Measurements from ENCODE around the gene CLCN7. TPM values are rescaled to one million over a fixed set of nuclear protein-coding genes. Genes with fewer than 3 reads are reported as not detected.

The CLCN7 gene
- total RNA-seq, 1 donor: 58.2 TPM

DNA sequence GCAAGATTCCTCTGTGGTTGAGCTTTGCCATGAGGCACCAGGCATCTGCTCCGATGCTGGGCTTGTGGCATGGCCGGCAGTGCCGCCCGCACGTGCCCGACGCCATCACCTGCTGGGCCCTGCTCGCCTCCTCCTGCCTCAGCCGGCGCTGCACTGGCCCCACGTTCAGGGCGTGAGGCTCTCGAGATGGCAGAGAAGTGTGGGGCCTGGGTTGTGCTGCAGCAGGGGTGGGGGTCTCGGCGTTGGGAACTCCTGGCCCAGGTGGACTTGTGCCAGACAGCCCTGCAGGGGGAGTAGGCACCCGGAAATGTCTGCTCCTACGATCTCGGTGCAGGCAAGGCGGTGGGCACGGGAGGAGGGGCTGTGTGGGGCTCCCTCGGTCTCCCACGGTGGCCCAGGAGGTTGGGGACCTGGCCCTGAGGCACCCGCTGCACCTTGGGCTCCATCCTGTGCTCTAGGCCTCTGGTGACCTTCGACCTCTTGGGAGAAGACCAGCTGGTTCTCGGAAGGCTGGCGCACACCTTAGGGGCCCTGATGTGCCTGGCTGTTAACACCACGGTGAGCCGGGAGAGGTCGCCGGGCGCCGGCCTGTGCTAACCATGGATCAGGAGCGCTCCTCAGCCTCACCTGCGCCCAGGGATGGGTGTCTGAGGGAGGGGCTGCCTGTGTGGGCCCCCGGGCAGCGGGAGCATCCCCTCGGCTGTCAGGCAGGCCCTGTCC is 31.8 kb upstream of the CLCN7 start:
- Histone ChIP-seq H3K4me1 (ENCODE audit: insufficient read depth, low read length) (no peaks in the 10 kb centered on the region), H3K4me3 (ENCODE audit: low read length) (no peak overlapping the region), H3K9me3 (ENCODE audit: low read depth, low read length) (no peaks in the 10 kb centered on the region), H3K27me3 (ENCODE audit: insufficient read depth, low read length) (no peaks in the 10 kb centered on the region)

- Histone ChIP-seq H3K27me3 (ENCODE audit: insufficient read depth, low read length) (no peaks in the 10 kb centered on the region), H3K4me1 (ENCODE audit: insufficient read depth, low read length) (no peaks in the 10 kb centered on the region), H3K9me3 (ENCODE audit: low read depth, low read length) (no peaks in the 10 kb centered on the region), H3K4me3 (ENCODE audit: low read length) (no peak overlapping the region)
These were observed 31.1 kb upstream of the CLCN7 start for GRCh38 chr16:1505912-1506311.

DNA sequence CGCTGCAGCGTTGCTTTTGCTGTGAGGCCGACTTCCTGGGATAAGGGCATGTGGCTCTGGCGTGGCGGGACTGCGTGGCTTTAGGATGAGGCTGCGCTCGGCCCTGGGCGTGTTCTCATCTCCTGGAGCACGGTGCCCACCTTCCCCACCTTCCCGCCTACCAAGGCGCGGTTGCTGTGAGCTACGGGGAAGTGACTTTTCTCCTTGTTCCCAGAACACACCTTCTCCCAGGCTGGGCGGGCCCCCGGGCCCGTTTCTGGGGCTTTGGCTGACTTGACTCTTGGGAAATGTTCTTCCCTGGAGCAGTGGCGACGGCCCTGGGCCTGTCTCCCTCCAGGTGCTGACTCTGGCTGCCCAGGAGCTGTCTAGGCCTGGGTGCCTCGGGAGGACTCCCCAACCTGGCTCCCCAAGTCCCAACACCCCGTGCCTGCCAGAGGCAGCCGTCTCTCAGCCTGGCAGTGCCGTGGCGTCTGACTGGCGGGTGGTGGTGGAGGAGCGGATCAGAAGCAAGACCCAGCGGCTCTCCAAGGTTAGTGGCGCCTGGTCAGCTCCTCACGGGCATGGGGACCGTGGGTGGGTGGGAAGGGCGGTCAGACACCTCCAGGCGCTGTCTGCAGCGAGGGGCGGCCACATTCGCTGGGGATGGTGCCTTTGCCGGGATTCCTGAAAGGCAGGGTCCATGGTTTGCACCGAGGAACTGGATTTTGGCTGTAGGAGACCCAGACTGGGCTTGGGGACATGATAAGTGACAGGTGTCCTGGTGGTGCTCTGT is 30.4 kb upstream of the CLCN7 start:
- no peaks in the 10 kb centered on the region for H3K4me1 ChIP-seq (ENCODE audit: insufficient read depth, low read length)
- H3K4me3 ChIP-seq (ENCODE audit: low read length): no peak overlapping the region
- no peaks in the 10 kb centered on the region for H3K27me3 ChIP-seq (ENCODE audit: insufficient read depth, low read length)
- no peaks in the 10 kb centered on the region for H3K9me3 ChIP-seq (ENCODE audit: low read depth, low read length)

DNA sequence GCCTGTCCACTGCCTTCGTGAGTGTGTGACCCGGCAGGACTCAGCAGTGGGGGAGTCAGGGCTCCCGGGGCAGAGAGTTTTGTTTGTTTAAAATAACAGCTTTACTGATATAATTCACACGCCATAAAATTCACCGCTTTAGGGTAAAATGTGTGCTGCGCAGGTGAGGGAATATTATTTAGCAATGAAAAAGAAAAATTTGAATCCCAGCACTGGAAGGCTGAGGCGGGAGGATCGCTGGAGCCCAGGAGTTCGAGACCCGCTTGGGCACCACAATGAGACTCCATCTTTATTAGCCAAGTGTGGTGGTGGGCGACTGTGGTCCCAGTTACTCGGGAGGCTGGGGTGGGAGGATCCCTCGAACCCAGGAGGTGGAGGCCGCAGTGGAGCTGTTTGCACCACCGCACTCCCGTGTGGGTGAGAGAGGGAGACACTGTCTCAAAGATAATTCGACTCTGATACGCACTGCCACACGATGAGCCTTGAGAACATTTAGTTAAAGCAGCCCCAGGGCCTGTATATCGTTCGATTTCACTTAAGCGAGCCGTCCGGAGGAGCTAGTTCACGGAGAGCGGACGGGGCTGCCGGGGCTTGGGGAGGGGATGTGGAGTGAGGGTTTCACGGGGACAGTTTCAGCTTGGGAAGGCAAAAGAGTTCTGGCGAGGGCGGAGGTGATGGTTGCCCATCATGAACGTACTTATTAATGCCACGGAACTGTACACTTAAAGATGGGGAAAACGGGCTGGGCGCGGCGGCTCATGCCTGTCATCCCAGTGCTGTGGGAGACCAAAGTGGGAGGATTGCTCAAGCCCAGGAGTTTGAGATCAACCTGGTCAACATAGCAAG is 28.5 kb upstream of the CLCN7 start:
- no peak overlapping the region for H3K4me3 ChIP-seq (ENCODE audit: low read length)
- H3K9me3 ChIP-seq (ENCODE audit: low read depth, low read length): no peaks in the 10 kb centered on the region
- no peaks in the 10 kb centered on the region for H3K27me3 ChIP-seq (ENCODE audit: insufficient read depth, low read length)
- H3K4me1 ChIP-seq (ENCODE audit: insufficient read depth, low read length): no peaks in the 10 kb centered on the region

DNA sequence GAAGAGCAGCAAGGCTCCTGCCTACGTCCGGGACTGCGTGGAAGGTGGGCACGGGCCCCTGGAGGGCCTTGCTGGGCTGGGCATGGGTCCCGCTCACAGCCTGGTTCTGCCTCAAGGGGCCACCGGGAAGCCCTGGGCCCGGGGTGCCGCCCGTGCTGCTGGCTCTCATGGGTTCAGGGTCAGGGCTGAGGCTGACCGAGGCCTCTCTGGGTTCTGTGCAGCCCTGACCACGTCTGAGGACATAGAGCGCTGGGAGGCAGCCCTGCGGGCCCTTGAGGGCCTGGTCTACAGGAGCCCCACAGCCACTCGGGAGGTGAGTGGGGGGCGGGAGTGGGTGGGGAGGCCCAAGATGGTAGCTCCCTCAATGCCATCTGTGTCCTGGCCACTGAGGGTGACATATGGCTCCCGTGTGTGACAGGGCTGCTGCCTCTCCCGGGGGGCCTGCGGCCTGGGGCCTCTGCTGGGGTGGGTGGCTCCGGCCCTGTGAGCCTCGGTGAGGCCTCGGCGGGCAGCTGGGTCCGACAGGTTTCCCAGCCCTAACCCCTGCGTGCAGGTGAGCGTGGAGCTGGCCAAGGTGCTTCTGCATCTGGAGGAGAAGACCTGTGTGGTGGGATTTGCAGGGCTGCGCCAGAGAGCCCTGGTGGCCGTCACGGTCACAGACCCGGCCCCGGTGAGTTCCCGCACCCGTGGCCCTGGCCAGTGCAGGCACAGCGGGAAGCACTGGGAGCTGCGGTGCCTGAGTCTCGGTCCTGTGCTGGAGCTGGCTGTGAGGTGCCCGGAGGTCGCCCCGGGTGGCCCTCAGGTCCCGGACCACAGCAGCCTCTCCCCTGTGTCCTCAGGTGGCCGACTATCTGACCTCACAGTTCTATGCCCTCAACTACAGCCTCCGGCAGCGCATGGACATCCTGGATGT is 27.5 kb upstream of the CLCN7 start:
- H3K27me3 ChIP-seq (ENCODE audit: insufficient read depth, low read length): no peaks in the 10 kb centered on the region
- no peaks in the 10 kb centered on the region for H3K4me1 ChIP-seq (ENCODE audit: insufficient read depth, low read length)
- no peaks in the 10 kb centered on the region for H3K9me3 ChIP-seq (ENCODE audit: low read depth, low read length)
- H3K4me3 ChIP-seq (ENCODE audit: low read length): no peak overlapping the region

GRCh38 chr16:1501630-1502029 is 26.8 kb upstream of the CLCN7 start:
- no peaks in the 10 kb centered on the region for H3K4me1 ChIP-seq (ENCODE audit: insufficient read depth, low read length)
- no peaks in the 10 kb centered on the region for H3K9me3 ChIP-seq (ENCODE audit: low read depth, low read length)
- no peaks in the 10 kb centered on the region for H3K27me3 ChIP-seq (ENCODE audit: insufficient read depth, low read length)
- no peak overlapping the region for H3K4me3 ChIP-seq (ENCODE audit: low read length)

GRCh38 chr16:1500465-1501150 is 25.8 kb upstream of the CLCN7 start:
- Histone ChIP-seq H3K4me1 (ENCODE audit: insufficient read depth, low read length) (no peaks in the 10 kb centered on the region), H3K27me3 (ENCODE audit: insufficient read depth, low read length) (no peaks in the 10 kb centered on the region), H3K4me3 (ENCODE audit: low read length) (no peak overlapping the region), H3K9me3 (ENCODE audit: low read depth, low read length) (no peaks in the 10 kb centered on the region)

DNA sequence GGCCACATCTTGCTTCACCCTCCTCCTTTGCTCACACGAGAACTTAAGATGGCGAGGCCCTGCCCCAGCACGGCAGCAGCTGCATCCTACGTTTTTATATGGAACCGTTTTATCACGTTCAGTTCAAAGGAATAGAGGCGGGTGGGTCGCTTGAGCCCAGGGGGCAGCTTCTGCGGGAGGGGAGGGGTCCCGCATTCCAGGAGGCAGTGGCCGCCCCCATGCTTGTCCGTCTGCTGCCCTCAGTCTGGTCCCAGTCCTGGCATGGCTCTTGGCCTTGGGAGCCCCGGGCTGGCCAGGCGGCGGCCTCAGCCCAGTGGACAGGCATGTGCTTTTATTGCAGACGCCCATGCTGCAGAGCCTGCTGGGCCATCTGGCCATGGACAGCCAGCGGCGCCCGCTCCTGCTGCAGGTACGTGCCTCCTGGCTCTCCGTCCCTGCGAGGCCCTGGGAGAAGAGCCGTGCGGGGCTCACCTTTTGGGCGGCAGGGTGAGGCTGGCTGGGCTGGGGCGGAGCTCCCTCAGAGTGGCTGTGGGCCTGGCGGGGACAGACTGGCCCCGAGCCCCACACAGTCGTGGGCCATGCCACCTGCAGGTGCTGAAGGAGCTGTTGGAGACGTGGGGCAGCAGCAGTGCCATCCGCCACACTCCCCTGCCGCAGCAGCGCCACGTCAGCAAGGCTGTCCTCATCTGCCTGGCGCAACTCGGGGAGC is 25.1 kb upstream of the CLCN7 start:
- no peak overlapping the region for H3K4me3 ChIP-seq (ENCODE audit: low read length)
- no peaks in the 10 kb centered on the region for H3K4me1 ChIP-seq (ENCODE audit: insufficient read depth, low read length)
- no peaks in the 10 kb centered on the region for H3K9me3 ChIP-seq (ENCODE audit: low read depth, low read length)
- no peaks in the 10 kb centered on the region for H3K27me3 ChIP-seq (ENCODE audit: insufficient read depth, low read length)

GRCh38 chr16:1498899-1499676 is 24.3 kb upstream of the CLCN7 start:
- Histone ChIP-seq H3K9me3 (ENCODE audit: low read depth, low read length) (no peaks in the 10 kb centered on the region), H3K27me3 (ENCODE audit: insufficient read depth, low read length) (no peaks in the 10 kb centered on the region), H3K4me1 (ENCODE audit: insufficient read depth, low read length) (peaks cover 8% of the 10 kb centered on the region), H3K4me3 (ENCODE audit: low read length) (no peak overlapping the region)

DNA sequence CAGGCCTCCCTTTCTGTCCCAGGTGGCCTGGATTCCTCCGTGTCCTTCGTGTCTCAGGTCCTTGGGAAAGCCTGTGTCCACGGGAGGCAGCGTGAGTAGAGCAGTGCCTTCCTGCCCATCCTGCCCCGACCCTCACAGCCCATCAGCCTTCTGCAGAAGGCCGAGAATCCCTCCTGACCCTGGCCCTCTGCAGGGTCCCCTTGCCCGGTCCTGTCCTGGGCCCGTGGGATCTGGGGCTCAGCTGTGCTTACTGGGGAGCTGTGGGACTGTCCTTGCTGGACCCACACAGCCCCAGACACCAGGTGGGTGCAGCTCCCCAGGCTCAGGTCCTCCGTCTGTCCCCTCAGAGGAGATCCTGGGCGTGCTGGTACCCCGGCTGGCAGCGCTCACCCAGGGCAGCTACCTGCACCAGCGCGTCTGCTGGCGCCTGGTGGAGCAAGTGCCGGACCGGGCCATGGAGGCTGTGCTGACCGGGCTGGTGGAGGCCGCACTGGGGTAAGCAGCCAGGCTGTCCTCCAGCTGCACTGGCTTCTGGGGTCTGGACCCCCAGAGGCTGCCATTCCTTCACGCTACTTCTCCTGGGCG is 22.3 kb upstream of the CLCN7 start:
- Histone ChIP-seq H3K4me1 (ENCODE audit: insufficient read depth, low read length) (peaks cover 22% of the 10 kb centered on the region), H3K9me3 (ENCODE audit: low read depth, low read length) (no peaks in the 10 kb centered on the region), H3K4me3 (ENCODE audit: low read length) (no peak overlapping the region), H3K27me3 (ENCODE audit: insufficient read depth, low read length) (no peaks in the 10 kb centered on the region)

GRCh38 chr16:1496464-1496863 is 21.6 kb upstream of the CLCN7 start:
- H3K9me3 ChIP-seq (ENCODE audit: low read depth, low read length): no peaks in the 10 kb centered on the region
- H3K27me3 ChIP-seq (ENCODE audit: insufficient read depth, low read length): no peaks in the 10 kb centered on the region

GRCh38 chr16:1495889-1496262 is 21.0 kb upstream of the CLCN7 start:
- H3K4me3 ChIP-seq (ENCODE audit: low read length): no peak overlapping the region
- peaks cover 23% of the 10 kb centered on the region for H3K4me1 ChIP-seq (ENCODE audit: insufficient read depth, low read length)
- H3K27me3 ChIP-seq (ENCODE audit: insufficient read depth, low read length): no peaks in the 10 kb centered on the region
- no peaks in the 10 kb centered on the region for H3K9me3 ChIP-seq (ENCODE audit: low read depth, low read length)

More at GRCh38 chr16:1496464-1496863, 21.6 kb upstream of the CLCN7 start:
- H3K4me1 ChIP-seq (ENCODE audit: insufficient read depth, low read length): peaks cover 23% of the 10 kb centered on the region
- no peak overlapping the region for H3K4me3 ChIP-seq (ENCODE audit: low read length)

All from mononuclear cell (primary cell).